C4-2B (cell line): ENCODE measurements around the gene ADAMTS13.
A peak's percentile ranks its signal among the peaks of the same experiment; 100 is the strongest.

Experiments
- H3K27ac ChIP-seq: fragments of 450-650 bp; 2 replicates; pipeline ENCODE4 v1.5.1; 2017
- ZFX ChIP-seq: fragments of 450-650 bp; IDR thresholded peaks from 2 replicates; pipeline ENCODE4 v1.6.1; 2017
- TF ChIP-seq, protein P1 (sequence below): fragments of 450-650 bp; conservative IDR thresholded peaks from 2 replicates; pipeline ENCODE4 v1.5.1; 2017; ENCODE audit warnings: mild to moderate bottlenecking

ADAMTS13 gene

DNA sequence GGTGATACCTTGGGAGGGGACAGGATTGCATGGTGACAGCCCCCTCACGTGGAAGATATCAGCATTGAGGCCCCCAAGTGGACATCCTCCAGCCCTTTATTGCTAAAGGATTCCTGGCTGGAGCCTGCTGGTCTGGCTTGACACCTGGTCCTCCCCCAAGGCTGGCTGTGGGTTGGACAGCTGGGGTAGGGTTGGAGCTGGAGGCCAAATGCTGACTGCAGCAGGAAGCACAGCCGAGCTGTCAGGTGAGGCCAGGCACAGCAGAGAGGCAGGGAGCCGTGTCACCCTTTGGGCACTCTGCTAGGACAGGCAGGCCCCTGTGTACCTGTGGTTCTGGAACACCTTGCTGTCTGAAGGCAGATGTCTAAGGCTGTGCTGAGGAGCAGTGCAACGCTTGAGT, 39.8 kb downstream of the ADAMTS13 start:
- H3K27ac ChIP-seq, result peak overlapping the region; percentile 97
- TF ChIP-seq, protein P1, sequence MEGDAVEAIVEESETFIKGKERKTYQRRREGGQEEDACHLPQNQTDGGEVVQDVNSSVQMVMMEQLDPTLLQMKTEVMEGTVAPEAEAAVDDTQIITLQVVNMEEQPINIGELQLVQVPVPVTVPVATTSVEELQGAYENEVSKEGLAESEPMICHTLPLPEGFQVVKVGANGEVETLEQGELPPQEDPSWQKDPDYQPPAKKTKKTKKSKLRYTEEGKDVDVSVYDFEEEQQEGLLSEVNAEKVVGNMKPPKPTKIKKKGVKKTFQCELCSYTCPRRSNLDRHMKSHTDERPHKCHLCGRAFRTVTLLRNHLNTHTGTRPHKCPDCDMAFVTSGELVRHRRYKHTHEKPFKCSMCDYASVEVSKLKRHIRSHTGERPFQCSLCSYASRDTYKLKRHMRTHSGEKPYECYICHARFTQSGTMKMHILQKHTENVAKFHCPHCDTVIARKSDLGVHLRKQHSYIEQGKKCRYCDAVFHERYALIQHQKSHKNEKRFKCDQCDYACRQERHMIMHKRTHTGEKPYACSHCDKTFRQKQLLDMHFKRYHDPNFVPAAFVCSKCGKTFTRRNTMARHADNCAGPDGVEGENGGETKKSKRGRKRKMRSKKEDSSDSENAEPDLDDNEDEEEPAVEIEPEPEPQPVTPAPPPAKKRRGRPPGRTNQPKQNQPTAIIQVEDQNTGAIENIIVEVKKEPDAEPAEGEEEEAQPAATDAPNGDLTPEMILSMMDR, result no peak
- no peak for TF ChIP-seq ZFX

DNA sequence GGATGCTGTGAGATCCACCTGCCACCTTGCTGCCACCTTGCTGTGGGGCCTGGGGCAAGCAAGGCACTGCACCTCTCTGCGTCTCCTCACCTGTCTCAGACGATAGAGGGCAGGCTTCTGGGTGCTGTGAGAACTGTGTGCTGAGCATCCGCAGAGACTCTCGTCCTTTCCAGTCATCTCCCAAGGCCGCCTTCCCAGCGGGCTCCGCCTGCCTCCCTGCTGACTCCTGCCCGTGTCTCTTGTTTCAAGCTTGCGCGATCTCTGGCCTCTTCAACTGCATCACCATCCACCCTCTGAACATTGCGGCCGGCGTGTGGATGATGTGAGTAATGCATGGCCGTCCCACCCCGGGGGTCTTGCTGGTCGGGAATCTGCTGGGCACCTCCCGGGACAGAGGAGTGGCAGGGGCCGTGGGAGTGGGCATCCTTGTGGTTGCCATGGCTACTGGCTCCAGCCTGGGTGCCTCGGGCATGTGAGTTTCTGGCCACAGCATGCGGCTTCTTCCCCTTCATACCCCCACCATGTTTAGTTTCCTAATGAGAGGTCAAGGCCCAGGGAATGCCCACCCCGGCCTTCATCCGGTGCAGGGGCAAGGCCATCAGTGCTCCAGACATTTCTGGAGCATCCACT, 41.2 kb downstream of the ADAMTS13 start:
- TF ChIP-seq ZFX, result no peak
- TF ChIP-seq, protein P1, result no peak; the same call in 1 of the 2 replicates
- H3K27ac ChIP-seq, result no peak overlapping the region

DNA sequence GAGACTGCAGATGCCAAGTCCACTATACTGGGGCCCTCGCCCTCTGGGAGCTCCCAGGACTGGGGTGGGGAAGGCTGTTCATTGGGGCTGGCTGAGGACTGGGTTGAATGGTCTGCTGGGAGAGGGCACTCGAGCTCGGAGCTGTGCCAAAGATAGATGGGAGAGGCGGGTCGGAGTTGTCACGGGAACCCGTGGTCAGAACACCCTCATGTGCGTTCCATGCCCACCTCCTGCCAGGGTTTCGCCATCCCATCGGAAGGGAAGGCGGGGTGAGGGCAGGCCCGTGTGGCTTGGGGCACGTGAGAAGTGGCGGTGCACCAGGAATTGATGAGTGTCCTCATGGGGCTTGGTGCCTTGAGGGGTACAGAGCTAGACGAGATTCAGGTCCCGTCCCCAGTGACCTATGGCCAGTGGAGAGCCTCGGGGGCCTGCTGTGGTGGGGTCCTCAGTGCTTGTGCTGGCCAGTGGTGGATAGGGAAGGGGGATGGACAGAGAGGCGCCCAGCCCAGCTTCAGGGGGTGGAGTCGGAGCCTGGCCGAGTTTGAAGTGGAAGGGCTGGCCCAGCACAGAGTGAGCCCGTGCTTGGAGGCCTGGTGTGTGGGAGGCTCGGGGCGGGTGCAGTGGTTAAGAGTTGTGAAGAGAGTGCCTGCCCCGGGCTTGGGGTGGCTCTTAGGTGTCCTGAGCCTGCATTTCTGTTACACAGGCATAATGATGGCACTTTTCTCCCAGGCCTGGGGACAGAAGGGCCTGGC, 41.9 kb downstream of the ADAMTS13 start:
- TF ChIP-seq ZFX, result no peak
- TF ChIP-seq, protein P1, result no peak
- H3K27ac ChIP-seq, result no peak overlapping the region

DNA sequence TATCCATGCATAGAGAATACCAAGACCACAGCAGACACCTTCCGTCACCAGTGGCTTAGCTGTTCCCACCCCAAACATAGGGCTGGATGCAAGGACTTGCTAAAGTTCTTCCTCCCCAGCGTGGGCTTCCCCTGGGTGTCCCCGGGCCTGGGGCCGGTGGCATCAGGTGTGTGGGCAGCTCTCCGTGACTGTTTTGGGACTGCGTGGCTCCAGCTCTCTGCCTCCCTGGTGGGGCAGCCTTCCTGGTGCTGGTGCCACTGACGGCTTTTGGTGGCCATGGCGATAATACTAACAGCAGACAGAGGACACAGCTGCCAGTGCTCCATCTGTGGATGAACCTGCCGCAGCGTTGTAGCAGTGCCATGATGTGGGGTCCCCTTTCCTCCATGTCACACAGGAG, 42.5 kb downstream of the ADAMTS13 start:
- no peak overlapping the region for H3K27ac ChIP-seq
- TF ChIP-seq, protein P1, result no peak
- no peak for TF ChIP-seq ZFX

DNA sequence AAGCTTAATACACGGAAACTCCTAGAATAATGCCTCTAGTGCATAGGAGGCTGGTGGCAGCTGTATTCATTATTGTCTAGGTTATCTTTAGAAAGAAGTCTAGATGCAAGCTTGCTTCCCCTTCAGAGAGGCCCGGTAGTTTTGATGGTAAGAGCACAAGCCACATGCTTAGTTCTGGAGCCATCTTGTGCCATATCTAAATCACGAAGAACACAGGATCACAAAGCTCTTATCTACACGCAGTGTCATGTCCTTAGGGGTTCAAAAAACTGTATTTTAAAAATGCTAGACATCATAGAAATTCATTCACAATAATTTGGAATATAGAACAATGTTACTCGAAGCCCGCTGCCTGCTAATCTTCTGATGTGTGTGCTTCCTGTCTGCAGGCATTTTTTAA, 43.8 kb downstream of the ADAMTS13 start:
- no peak overlapping the region for H3K27ac ChIP-seq
- TF ChIP-seq, protein P1, result no peak
- TF ChIP-seq ZFX, result no peak

DNA sequence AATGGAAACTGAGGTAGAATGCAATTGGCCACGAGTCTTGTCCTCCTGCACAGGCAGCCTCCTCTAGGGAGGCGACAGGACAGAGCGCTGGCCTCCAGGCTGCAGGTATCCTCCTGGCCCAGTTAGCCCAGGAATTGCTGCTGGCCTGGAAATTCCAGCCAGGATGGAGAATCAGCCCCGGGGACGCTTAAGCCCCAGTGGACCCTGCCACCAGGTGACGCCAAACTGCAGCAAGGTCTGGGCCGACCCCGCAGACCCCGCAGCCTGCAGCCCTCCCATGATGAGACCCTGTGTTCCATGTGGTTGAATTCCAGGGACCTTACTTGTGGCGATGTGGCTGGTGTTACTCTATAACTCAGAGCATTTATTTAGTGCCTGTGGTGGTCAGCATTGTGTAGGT, 44.9 kb downstream of the ADAMTS13 start:
- no peak overlapping the region for H3K27ac ChIP-seq
- TF ChIP-seq, protein P1, result no peak
- no peak for TF ChIP-seq ZFX

DNA sequence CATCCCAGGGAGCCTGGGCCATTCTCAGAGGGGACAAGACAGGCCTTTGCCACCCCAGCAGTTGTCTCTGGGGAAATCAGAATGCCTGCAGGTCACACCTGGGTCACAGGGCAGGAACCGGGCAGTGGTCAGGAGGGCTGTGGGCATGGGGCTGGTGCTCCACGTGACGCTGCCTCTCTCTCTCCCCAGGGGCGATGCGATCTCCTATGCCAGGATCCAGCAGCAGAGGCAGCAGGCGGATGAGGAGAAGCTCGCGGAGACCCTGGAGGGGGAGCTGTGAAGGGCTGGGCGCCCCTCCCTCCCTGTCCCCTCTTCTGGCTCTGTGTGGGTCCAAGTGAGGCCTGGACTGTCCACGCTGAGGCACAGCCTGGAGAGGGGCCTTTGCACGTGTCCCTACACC, 46.2 kb downstream of the ADAMTS13 start:
- no peak overlapping the region for H3K27ac ChIP-seq
- no peak for TF ChIP-seq ZFX
- TF ChIP-seq, protein P1, result no peak
